SK-N-SH (cell line): ENCODE measurements around the gene ISCA2.

ENCODE experiments used
- CTCF ChIP-seq: fragments of 200-600 bp; sonication (generic); IDR thresholded peaks from 2 replicates; pipeline ENCODE4 v1.6.1; 2017; ENCODE audit warnings: antibody characterized with exemption, mild to moderate bottlenecking, moderate library complexity
- ELF1 ChIP-seq: IDR thresholded peaks from 2 replicates; pipeline ENCODE4 v1.4.0; 2012
- IRF3 ChIP-seq: fragments of 150-350 bp; IDR thresholded peaks from 2 replicates; pipeline ENCODE4 v1.6.1; 2016; ENCODE audit warnings: mild to moderate bottlenecking, low read depth, low read length
- REST ChIP-seq: IDR thresholded peaks from 2 replicates; pipeline ENCODE4 v1.6.1; 2012; ENCODE audit warnings: mild to moderate bottlenecking, low read depth, low read length, moderate library complexity

- TF ChIP-seq ELF1 (no peak), REST (no peak), CTCF (peak; percentile 52), IRF3 (no peak)
These were observed 1.4 kb upstream of the ISCA2 start for GRCh38 chr14:74491956-74492775.
